ENCODE measurements around the gene ARAP1. TPM values are rescaled to one million over a fixed set of nuclear protein-coding genes. Genes with fewer than 3 reads are reported as not detected.

Gene ARAP1
- polyA plus RNA-seq, 3 donors from 2014 or later: 4.7 to 34.6 (median 16.4) TPM

Other genes starting within 250 kb of the ARAP1 start
- gene PDE2A, start 78.0 kb downstream of the ARAP1 start, polyA plus RNA-seq: not detected
- gene STARD10, start 41.6 kb upstream of the ARAP1 start, polyA plus RNA-seq: 10 to 100 TPM; 26.3 to 50.1 (median 35.6) TPM
- 10 to 100 TPM; 11.4 to 24.6 (median 18.7) TPM for gene ATG16L2, start 62.0 kb upstream of the ARAP1 start, polyA plus RNA-seq